GM12891 (cell line): Measurements from ENCODE around the gene CCDC88C.
"Not testable (repeated sequence)": the region's sequence is repeated elsewhere in the genome, so short reads cannot be mapped to it uniquely, and the experiment has no call there.

ENCODE experiments used
- DNase-seq: peaks from one replicate; pipeline ENCODE4 v3.0.0; 2011; ENCODE audit warnings: low spot score; ENCODE audit not compliant: insufficient read length
- FAIRE-seq: peaks from 2 replicates; lab custom pipeline; 2011; peaks lifted over from hg19 to GRCh38; lab: Jason Lieb, UNC
- PAX5 ChIP-seq: IDR thresholded peaks from 2 replicates; pipeline ENCODE4 v1.6.1; 2011; ENCODE audit warnings: low read length, moderate library complexity, mild to moderate bottlenecking; ENCODE audit not compliant: insufficient read depth, severe bottlenecking
- POLR2A ChIP-seq: IDR thresholded peaks from 2 replicates; pipeline ENCODE4 v1.6.1; 2011; ENCODE audit warnings: low read depth, low read length, control low read depth
- POLR2AphosphoS5 ChIP-seq: IDR thresholded peaks from 2 replicates; pipeline ENCODE4 v1.6.1; 2011; ENCODE audit warnings: low read depth, low read length, control low read depth
- POU2F2 ChIP-seq: IDR thresholded peaks from 2 replicates; pipeline ENCODE4 v1.6.1; 2011; ENCODE audit warnings: low read depth, mild to moderate bottlenecking, control low read depth, low read length, moderate library complexity
- SPI1 ChIP-seq: IDR thresholded peaks from 2 replicates; pipeline ENCODE4 v1.6.1; 2011; ENCODE audit warnings: low read depth, low read length, control low read depth
- TAF1 ChIP-seq: IDR thresholded peaks from 2 replicates; pipeline ENCODE4 v1.6.1; 2011; ENCODE audit warnings: low read depth, low read length, control low read depth

CCDC88C gene

DNA sequence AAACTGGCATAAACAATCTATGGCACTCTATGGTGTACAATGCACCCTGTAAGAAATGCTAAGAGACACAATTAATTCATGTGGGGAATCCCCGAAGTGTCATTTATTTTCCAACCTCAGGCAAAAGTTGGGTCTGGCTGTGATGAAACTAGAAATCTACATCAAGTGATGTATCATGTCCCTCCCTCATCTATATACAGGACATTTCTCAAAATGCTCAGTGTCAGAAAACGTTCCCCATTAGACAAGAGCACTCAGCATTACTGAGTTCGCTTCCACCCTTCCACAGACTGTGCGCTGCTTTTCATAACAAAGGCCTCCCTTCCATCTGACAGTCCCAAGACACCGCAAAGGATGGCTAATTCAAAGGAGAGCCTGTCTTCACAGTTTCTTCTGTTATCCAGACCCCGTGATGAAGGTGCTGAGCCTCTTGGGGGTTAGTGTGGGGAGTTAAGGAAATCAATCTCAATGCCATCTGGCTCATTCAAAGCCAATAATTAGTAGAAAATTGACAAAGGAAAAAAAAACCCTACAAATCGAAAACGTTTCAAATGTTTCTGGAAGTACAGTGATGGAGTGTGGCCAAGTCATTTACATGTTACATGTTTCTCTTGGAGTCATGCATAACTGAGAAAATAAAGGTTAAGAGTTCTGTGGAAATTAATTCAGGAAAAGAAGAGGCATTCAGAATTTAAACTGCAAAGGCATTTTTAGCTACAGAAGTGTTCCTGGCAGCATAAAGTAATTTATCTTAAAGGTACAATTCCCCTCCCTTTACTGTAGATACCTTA, 7.5 kb downstream of the CCDC88C start:
- TF ChIP-seq PAX5, result no peak
- TF ChIP-seq POLR2A, result peak; percentile 52
- FAIRE-seq, result peak; percentile 72
- DNase-seq, result no peak

DNA sequence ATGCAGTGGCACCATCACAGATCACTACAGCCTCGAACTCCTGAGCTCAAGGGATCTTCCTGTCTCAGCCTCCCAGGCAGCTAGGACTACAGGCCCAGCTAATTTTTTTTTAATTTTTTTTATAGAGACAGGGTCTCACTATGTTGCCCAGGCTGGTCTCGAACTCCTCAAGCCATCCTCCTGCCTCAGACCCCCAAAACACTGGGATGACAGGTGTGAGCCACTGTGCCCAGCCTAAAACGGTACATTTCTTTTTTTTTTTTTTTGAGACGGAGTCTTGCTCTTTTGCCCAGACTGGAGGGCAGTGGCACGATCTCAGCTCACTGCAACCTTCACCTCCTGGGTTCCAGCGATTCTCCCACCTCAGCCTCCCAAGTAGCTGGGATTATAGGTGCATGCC, 8.4 kb downstream of the CCDC88C start:
- not testable (repeated sequence) for FAIRE-seq, DNase-seq

DNA sequence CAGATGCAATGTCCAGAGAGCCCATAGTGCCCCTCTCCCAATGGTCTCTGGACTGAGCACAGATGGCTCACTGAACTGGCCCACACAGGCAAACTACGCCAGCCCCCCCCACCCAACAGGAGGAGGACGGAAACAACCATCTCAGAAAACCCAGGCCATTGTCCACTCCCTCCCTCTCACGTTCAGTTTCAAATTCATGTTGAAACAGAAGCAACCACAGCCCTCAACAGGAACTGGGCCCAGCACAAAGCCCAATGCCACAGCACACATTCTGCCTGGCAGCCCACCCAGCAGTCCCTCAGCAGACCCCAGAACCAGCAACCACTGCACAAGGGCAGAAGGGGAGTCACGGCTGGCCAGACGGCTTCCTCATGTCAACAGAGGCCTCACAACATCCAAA, 10.6 kb downstream of the CCDC88C start:
- FAIRE-seq (no peak), DNase-seq (no peak)

DNA sequence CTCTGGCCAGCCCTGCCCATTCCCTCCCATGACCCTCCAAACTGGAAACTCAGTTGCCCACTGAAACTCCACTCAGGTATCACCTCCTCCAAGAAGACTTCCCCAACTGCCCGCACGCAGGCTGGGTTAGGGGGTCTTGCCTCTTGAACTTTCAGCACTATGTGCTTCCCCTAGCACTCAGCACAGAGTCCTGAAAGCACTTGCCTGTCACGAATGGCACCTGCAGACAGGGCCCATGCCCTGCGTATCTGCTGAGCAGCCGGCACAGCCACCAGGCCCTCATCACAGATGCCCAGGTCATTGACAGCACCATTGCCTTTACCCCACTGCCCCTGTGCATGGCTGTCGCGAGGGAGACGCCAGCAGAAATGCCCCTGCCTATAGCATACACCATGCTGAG, 11.2 kb downstream of the CCDC88C start:
- TF ChIP-seq POLR2AphosphoS5 (0 out of 2 replicates have a peak, but pooled peaks have one; percentile 16), PAX5 (no peak), TAF1 (no peak), SPI1 (no peak), POU2F2 (no peak), POLR2A (peak; percentile 19; the same call in 1 of the 2 replicates)
- no peak for FAIRE-seq
- no peak for DNase-seq

More for the DNA sequence above, 10.6 kb downstream of the CCDC88C start:
- no peak for TF ChIP-seq TAF1
- no peak for TF ChIP-seq PAX5
- no peak for TF ChIP-seq SPI1
- no peak for TF ChIP-seq POU2F2
- no peak for TF ChIP-seq POLR2AphosphoS5
- TF ChIP-seq POLR2A, result no peak

DNA sequence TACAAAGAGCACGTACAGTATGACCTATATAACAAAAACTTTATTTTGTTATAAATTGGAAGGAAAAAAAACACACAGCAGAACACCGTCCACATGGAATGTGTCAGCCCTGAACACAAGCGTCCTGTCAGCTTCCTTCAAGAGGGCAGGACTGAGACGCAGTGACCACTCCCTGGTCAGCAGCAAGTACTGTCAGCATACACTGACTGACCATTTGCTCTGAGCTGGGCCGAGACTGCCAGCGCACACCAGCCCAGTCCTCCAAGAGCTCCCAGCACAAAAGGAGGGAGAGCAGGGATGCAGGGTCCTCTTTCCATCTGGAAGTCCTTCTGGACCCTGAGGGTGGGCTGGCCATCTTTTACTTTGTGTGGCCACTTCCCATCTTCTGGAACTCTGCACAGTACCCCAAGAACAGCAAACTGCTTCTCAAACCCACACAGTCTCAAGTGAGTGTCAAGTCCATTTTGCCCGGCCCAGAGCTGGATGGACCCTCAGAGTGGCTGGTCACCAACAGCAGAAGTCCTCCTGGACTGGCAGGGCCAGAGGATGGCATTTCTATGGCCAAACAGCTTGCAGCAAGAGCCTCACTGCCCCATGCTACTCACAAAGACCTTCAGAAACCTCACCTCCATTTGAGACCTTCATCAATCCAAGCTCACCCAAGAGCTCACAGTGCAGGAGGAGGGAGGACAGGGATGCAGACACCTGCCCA, 11.7 kb downstream of the CCDC88C start:
- TF ChIP-seq SPI1 (no peak), PAX5 (no peak), POU2F2 (no peak), TAF1 (no peak), POLR2A (no peak), POLR2AphosphoS5 (no peak; the same call in 1 of the 2 replicates)
- FAIRE-seq, result no peak
- DNase-seq, result no peak

DNA sequence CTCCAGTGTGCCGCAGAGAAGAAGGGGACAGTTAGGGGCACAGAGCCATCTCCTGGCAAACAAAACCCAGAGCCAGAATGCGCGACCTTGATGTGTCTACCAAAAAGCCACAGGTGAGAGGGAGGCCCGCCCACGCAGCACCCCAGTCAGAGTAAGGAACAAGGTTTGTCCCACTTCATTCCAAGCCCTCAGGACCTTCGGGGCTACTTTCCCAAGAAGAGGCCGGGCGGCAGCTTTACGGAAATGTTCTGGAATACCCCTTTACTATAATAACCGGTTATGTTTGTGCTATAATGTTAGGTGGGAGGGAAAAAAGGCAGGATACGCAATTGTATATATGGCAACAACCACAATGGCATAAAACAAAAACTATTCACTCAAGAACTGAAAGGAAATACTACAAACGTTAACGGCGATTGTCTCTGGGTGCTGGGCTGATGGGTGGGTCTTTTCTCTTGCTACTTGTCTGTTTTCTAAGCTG, 12.3 kb downstream of the CCDC88C start:
- TF ChIP-seq TAF1, result no peak
- no peak for TF ChIP-seq PAX5
- TF ChIP-seq SPI1, result no peak
- no peak for TF ChIP-seq POLR2A
- no peak for TF ChIP-seq POLR2AphosphoS5
- no peak for TF ChIP-seq POU2F2
- DNase-seq (no peak), FAIRE-seq (no peak)

DNA sequence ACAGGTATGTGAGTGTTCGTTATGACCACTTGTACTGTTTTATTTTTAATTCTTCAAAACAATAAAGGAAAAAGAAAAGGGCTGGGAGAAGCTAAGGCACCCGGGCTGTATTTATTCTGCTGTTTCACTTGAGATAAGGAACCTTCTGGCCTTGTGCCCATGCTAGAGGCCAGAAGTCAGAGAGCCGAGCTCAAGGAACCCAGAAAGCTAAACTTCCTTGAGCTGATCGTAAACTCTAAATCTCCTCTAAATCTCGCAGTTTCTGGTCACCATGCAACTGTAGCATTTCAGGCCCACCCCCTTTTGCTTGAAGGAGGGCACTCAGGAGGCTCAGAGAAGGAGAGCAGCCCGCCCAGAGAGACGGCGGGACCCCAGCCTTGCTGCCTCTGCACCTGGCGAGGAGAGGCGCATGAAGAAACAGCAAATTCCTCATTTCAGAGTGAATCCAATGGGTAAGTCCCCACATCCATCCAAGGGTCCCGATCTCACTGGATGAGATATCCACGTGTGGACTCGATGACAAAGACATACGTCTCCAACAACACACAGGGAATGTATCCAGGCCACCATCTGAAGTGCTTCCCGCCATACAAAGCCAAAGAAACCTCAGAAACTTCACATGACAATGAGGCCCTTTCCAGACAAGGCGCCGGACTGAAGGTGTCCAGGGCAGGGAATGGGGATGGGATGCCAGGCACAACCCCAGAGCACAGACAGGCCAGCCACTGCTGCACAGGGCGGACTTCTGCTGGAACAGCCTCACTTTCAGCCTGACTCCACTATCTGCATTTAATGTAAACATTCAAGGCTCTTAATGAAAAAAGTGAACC, 14.6 kb downstream of the CCDC88C start:
- DNase-seq, result no peak
- TF ChIP-seq POU2F2, result no peak
- no peak for TF ChIP-seq TAF1
- no peak for TF ChIP-seq SPI1
- TF ChIP-seq PAX5, result no peak
- TF ChIP-seq POLR2AphosphoS5, result no peak
- no peak for TF ChIP-seq POLR2A
- FAIRE-seq, result no peak

DNA sequence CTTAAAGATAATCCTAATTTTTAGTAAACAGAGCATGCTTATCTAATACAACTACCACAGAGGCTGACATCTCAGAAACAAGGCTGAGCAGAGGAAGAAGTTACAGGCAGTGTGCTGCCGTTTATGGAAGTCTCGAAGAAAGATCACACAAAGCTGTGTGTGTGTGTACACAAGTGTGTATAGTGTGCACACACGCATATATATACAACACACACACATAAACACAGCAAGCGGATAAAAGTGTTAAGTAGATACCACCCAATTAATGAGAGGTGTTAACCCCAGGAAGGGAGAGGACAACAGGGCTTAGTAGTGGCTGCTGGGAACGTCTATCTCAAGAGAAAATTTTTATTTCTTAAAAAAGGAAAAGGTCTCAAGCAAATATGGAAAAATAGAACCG, 15.3 kb downstream of the CCDC88C start:
- DNase-seq (no peak), FAIRE-seq (no peak)
- TF ChIP-seq PAX5, result no peak
- no peak for TF ChIP-seq POU2F2
- no peak for TF ChIP-seq SPI1
- no peak for TF ChIP-seq POLR2AphosphoS5
- no peak for TF ChIP-seq TAF1
- no peak for TF ChIP-seq POLR2A

DNA sequence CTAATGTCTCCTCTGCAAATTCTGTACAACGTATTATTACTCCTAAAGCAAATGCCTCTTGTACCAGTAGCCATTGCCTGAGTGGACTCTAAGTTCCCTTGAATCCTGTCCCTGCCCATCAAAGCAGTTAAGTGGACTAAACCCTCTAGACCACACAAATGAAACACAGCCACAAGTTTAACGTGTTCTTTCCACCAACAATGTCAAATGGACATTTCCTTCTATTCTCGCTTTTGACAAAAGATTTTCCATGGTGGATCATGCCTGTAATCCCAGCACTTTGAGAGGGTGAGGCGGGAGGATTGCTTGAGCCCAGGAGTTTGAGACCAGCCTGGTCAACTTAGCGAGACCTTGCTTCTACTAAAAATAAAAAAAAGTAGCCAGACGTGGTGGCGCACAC, 15.9 kb downstream of the CCDC88C start:
- no peak for DNase-seq
- TF ChIP-seq PAX5, result no peak
- TF ChIP-seq POLR2AphosphoS5, result no peak
- no peak for TF ChIP-seq TAF1
- FAIRE-seq, result no peak

DNA sequence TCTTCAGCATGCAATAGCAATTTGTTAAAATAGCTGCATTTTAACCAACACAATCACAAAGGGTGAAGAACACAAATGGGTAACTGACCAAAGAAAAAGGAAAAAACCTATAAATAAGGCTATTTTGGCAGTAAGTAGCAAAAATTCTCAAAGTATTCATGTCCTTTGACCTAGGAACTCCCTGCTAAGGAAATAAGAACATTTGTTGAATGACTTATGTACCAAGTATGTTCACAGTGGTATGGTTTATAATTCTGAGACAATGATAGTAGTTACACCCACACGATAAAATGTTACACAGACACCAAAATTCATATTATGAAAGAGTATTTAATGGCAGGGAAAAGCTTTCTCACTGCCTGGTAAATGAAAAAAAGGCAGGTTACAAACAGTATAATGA, 16.9 kb downstream of the CCDC88C start:
- DNase-seq (no peak), FAIRE-seq (no peak)
- TF ChIP-seq POLR2AphosphoS5 (no peak), TAF1 (no peak), POLR2A (no peak), SPI1 (no peak), POU2F2 (no peak), PAX5 (no peak)
